ENCODE data around the gene CFAP46.
"Not testable (repeated sequence)": the region's sequence is repeated elsewhere in the genome, so short reads cannot be mapped to it uniquely, and the experiment has no call there.

The CFAP46 gene

DNA sequence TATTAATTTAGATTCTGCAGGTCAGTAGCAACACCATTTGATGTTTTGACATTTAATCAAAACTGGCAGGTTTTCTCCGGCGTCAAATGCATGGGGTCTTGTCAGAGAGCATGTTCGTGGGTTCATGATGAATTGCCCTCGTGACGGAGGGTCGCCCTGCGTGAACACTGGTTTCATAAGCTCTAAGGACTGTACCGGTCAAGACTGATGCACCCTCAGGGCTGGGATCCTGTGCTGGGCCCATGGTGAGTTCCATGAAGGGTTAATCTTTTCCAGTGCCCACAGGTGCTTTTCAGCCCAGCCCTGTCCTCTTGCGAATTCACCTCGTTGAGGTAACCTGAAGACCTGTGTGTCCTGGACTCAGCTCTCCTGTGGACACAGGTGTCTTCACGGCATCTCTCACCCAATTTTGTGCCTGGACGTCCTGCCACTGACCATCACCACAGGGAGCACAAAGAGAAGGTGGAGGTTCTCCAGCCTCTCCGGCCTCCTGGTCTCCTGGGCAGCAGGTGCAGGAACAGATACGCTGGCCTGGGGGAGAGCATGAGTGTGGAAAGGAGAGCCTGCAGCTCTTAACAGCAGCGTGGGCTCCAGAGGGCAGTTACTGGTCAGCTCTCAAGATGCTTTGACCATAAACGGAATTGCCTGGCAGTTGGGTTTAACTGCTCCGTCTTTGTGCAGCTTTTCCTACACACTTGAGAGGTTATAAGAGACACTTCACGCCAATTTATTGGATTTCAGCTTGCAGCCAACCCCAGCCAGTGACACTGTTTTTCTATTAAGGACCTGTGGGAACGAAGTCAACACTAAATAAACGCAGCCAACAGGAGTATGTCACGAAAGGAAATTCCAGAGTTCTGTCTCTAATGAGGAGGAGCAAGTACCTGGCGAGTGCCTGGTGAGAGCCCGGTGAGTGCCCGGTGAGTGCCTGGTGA is 37.4 kb upstream of the CFAP46 start:
- H3K4me3 ChIP-seq (ENCODE audit: low read depth, low read length) = no peak overlapping the region

DNA sequence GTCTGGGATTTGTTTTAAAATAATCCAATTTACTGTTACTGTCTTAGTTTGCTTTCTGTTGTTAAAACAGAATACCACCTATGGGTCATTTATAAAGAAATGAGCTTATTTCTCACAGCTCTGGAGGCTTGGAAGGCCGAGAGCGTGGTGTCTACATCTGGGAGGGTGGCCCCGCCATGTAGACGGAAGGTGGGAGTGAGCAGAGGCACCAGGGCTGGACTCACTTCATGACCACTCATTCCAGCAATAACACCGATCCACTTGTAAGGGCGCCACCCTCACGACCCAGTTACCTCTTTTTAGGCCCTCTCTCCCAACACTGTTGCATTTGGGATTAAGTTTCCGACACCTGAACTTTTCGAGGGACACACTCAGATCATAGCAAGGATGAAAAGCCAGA is 36.2 kb upstream of the CFAP46 start:
- no peak overlapping the region for H3K4me3 ChIP-seq (ENCODE audit: low read depth, low read length)

DNA sequence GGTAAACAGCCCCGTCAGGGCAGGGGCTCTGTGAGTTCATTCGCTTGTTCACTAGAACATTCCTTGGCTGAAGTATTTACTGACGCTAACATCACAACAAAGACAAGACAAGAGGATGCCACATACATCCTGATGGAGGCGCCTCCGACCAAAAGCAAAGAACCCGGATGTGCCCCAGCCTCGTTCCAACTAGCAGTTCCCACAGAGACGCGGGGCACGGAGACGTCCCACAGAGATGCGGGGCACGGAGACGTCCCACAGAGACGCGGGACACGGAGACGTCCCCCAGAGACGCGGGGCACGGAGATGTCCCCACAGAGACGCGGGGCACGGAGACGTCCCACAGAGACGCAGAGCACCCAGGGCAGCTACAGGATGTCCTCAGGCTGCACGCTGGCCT is 35.4 kb upstream of the CFAP46 start:
- no peak overlapping the region for H3K4me3 ChIP-seq (ENCODE audit: low read depth, low read length)

DNA sequence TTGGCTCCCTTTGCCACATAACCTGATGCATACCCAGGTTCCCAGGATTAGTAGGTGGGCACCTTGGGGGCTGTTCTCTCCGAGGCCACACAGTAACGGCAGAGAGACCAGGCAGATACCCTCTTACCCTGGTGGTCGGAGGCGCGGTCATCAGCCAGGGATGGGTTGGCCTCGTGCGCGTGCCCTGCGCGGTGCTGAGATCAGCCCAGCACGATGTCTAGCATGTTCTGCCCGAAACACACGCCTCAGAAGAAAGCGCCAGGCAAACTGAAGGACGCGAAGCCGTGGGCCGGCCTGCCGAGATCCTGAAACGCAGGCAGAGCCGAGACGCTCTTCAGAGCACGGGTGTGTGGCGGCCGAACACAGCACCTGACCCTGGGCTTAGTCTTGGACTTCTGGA is 34.7 kb upstream of the CFAP46 start:
- no peak overlapping the region for H3K4me3 ChIP-seq (ENCODE audit: low read depth, low read length)

DNA sequence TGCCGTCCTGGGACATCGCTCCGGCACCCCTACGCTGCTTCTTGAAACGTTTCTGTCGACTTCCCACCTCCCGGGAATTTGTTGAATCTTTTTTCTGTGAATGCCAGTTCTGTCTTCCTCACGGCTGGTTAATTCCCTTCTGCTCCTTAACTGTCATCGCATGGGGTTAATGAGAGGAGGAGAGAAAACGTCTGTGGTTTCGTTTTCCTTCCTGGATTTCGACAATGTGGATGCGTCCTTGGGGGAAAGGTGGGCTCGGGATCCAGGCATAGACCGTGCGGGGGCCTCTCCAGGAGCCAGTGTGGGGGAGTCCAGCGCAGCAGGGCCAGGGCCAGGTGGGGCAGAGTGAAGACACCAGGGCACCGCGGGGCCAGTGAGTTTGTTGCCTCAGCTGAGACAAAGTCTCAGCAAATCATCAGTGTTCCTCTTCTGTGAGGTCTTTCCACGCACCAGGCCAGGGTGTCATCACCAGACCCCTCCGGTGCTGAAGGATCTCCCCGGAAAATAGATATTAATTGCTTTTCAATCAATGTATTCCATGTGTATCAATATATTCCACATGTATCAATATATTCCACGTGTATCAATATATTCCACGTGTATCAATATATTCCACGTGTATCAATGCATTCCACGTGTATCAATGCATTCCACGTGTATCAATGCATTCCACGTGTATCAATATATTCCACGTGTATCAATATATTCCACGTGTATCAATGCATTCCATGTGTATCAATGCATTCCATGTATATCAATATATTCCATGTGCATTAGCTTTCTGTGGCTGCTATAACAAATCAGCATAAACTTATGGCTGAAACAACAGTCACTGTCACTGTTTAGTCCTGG is 33.7 kb upstream of the CFAP46 start:
- no peak overlapping the region for H3K4me3 ChIP-seq (ENCODE audit: low read depth, low read length)

DNA sequence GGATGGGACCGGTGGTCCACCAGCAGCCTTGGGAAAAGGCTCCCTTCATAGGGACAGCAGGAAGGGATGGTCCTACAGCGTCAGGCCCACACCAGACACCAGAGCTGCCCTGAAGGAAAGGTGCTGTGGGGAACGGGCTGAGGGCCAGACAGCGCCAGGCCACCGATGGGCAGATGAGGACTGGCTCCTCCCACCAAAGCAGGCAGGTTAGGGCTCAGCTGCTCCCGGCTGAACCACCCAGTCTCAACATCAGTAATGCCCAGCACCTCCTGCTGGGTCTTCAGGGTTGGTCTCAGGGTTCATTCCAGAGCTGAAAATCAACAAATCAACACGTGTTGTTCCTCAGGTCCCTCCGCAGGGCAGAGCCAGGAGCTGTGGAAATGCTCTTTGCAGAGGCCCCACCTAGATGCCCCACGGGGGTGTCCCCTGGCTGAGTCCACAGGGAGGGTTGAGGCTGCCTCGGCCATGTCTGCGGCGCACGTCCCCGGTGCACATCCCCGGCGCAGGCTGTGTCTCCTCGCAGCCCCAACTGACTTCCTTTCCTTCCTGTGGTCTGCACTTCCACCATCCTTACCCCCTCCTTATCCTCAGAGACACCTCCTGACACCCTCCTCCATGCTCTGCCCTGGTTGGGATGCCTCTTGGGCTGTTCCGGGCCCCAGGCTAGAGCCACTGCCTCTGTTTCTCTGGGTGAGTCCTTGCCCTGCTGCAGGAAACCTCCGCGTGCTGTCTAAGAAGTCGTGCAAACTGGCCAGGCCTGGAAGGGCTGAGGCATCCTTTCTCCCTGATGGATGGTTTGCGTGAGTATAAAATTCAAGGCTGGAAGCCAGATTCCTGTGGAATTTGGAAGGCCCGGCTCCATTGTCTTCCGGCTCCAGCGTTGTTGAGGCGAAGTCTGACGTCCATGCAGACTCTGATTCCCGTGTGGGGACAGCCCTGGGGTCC is 32.8 kb upstream of the CFAP46 start:
- no peak overlapping the region for H3K4me3 ChIP-seq (ENCODE audit: low read depth, low read length)

DNA sequence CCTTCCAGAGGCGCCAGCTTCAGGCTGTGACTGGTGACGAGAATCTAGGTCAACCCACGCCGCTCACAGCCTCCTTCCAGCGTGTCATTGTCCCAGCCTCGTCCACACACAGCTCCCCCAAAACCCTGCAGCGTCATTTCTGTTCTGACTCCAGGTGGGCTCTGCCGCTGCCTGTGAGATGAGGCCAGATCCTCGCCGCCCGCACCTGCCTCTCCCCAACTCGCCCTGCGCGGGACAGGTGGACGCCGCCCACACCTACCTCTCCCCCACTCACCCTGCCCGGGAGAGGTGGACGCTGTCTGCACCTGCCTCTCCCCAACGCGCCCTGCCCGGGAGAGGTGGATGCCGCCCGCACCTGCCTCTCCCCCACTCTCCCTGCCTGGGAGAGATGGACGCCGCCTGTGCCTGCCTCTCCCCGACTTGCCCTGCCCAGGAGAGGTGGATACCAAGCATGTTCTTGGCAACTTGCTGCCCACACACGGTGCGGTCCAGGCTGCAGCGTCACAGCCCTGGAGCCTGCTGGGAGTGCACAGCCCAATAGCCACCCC is 32.0 kb upstream of the CFAP46 start:
- H3K4me3 ChIP-seq (ENCODE audit: low read depth, low read length) = no peak overlapping the region

DNA sequence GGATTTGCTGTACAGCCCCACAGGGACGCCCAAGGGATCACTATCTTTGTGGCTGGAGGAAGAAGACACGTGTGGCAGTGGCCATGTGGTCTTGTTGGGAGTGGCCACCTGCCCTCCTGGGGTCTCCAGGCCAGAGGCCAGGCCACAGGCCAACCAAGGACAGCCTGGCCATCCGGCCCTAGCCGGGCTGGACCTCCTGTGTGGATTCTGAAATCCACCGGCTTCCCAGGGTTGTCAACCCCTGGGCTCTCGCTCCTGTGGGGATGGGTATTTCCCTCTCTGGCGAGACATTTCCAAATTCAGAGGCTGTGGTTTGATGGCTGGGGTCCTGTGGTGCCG is 31.5 kb upstream of the CFAP46 start:
- no peak overlapping the region for H3K4me3 ChIP-seq (ENCODE audit: low read depth, low read length)

DNA sequence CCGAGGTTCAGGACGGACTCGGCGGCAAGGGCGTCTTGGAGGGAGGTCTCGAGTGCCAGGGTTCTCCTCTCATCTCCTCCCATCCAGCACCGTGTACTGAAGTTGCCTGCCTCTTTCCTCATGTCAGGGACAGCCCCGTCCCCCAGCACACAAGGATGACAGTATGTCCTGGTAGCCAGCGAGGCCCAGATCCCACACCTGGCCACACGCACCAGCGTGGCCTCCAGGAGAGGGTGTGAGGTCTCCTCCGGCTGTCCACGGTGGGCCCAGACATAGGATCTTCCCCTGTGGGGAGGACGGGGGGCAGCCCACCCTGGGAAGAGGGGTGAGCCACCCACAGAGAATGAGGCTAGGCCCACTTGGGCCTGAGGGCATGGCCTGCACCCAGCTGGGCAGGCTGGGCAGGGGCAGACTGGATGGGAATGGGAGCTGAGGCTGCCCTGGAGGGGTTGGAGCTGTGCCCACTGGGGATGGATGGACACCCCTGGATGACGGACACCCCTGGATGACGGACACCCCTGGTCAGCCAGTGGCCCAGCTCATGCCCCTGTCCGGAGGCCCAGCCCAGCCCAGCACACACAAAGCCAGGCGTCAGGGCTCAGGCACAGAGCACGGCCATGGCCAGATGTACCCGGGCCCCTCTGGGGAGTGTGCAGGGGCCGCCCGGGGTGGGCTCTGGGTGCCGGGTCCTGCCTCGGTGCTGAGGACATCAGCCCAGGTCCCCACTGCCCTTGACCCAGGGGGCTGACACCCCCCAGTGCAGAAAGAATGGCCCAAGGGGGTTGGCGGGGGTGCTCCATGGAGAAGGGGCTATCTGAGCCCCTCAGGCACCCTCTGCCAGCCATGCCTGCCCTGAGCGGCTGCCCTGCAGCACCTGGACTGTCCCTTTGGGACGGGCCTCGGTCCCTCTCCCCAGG is 30.9 kb upstream of the CFAP46 start:
- no peak overlapping the region for H3K4me3 ChIP-seq (ENCODE audit: low read depth, low read length)

DNA sequence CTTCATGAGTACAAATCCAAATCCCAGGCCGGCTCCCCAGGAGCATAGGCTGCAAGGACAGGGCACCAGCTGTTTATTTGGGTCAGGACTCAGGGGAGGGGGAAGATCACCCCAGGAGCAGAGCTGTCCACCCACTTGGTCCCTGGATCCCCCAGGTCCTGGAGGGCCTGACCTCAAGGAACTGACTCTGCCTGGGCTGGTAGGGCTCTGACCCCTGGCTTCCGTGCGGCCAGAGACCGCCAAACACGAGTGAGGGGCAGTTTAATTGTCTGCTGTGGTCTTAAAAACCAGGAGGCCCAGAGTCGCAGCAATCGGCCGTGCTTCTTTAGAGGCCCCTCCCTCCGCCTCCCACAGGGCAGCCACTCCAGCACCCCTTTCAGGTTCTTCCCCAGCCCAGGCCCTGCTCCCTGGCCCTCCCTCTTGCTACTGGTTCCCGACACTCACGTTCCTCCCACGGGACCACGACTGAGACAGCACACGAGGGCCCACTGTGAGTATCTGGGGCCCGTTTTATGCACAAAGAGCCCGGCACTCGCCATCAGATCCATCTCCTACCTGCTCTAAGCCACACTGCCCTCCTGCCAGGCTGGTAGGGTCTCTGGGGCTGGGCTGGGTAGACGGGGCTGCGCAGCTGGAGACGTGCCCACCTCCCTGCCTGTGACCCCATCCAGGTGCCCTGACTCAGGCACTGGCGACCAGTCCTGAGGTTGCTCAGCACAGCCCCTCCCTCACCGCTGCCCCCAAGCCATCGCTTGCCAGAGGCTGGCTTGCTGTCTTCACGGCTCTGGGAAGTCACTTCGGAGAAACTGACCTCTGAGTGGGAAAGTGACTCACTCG is 30.0 kb upstream of the CFAP46 start:
- no peak overlapping the region for H3K4me3 ChIP-seq (ENCODE audit: low read depth, low read length)

DNA sequence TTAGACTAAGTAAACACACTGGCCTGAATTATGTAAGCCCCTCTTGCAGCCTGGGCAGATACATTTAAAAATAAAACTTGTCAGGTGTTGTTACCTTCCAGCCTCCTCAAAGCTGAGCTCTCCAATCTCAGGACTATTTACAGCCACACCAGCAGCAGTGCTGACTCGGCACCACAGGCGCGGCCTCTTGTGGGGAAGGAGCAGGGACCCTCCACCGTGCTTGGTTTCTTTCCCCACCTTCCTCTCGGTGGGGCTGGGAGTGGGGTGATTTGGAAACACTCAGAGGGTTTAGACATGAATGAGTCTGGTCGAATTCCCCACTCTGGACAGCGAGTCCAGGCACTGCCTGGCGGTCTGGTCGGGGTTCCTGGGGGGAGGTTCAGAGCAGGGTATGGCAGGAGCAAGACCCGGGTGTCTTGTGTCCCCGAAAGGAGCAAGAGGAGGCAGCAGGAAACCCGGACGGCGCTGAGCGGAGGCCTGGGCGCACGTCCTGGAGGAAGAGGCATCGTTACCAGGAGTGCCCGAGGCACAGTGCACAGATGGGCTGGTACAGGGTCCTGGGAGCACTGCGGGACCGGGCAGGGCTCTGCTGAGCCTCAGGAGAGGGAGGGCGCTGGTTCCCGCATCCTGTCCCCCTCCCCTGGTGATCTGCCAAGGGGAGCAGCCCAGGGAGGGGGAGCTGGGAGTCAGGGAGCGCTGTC is 29.2 kb upstream of the CFAP46 start:
- no peak overlapping the region for H3K4me3 ChIP-seq (ENCODE audit: low read depth, low read length)

DNA sequence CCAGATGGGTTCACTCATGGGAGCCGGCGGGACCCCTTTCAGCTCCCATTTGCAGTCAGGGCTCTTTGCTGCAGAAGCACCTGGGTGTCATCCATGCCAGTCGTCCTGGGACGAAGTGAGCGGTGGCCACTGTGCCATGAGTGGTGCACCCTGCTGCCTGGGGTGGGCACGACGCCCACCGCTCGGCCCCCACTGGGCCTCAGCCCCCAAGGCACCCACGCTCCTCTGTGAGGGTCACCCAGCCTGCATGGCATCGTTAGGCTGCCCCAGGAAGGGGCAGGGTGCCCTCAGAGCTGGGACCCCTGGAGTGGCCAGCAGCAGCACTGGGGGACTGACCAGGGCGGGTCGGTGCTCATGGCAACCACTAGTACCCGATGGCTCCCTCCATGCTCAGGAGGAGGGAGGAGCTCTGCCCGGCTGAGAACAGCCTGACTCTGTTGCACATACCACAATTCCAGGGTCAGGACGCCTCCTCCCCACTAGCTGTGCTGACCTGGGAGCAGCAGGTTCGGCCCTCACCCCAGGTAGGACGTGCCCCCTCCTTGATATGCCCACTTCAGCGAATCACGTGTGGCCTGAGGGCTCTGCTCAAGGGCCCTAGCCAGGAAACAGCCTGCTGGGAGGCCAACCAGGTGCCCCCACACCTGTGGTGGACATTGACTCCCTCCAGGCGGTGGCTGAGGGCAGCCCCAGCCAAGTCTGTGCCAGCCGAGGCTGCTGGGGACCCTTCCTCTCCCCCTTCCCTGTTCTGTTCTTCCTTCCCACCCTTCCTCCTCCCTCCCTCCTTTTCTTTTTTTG is 28.5 kb upstream of the CFAP46 start:
- no peak overlapping the region for H3K4me3 ChIP-seq (ENCODE audit: low read depth, low read length)

DNA sequence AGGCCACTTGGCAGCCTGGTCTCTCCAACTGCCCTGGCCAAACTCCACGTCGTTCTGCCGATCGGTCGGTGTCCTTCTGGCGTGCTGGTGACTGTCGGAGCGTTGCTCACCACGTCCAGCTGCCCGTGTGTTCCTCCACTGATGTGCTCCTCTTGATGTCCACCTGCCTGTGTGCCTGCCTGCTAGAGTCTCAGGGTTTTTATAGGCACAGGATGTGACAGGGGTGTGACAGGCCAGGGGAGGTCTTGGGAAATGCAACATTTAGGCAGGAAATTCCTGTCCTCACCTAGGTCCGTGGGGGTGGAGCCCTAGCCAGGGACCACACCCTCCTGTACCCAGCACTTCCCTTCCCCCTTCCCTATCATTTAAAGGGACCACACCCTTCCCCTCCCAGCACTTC is 25.2 kb upstream of the CFAP46 start:
- no peak overlapping the region for H3K4me3 ChIP-seq (ENCODE audit: low read depth, low read length)

DNA sequence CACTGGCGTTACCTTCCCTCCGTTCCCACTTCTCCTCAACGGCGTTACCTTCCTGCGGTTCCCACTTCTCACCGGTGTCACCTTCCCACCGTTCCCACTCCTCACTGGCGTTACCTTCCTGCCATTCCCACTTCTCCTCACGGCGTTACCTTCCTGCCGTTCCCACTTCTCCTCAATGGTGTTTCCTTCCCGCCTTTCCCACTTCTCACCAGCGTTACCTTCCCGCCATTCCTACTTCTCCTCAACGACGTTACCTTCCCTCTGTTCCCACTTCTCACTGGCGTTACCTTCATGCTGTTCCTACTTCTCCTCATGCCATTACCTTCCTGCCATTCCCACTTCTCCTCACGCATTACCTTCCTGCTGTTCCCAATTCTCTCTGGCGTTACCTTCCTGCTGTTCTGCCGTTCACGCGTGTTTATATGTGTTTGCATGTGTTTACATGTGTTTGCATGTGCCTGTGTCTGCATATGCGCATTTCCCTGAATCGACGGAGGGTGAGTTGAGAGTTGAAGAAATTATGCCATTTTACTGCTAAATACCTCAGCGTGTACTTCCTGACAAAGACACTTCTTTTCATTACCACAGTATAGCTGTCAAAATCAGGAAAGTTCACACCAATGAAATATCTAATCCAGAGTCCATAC is 23.2 kb upstream of the CFAP46 start:
- H3K4me3 ChIP-seq (ENCODE audit: low read depth, low read length) = no peak overlapping the region

DNA sequence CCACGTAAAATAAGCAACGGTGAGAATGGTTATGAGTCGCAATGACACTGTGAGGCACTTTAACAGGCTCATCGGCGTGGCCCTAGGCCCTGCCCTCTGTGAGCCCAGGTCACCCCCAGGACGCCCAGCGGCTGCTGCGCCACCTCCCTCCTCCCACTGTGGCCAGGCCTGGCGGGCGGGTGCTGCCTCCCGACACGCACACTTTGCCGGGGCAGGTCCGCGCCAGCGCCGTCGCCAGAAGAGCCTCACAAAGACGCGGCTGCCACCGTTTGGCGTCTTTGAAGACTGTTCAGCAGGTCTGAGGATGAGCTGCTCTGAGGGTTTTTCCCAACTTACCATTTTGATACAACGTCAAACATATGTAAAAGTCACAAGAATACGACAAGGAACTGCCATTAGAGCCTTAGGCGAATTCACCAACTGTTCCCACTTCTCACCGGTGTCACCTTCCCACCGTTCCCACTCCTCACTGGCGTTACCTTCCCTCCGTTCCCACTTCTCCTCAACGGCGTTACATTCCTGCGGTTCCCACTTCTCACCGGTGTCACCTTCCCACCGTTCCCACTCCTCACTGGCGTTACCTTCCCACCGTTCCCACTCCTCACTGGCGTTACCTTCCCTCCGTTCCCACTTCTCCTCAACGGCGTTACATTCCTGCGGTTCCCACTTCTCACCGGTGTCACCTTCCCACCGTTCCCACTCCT is 22.5 kb upstream of the CFAP46 start:
- H3K4me3 ChIP-seq (ENCODE audit: low read depth, low read length) = not testable (repeated sequence)

DNA sequence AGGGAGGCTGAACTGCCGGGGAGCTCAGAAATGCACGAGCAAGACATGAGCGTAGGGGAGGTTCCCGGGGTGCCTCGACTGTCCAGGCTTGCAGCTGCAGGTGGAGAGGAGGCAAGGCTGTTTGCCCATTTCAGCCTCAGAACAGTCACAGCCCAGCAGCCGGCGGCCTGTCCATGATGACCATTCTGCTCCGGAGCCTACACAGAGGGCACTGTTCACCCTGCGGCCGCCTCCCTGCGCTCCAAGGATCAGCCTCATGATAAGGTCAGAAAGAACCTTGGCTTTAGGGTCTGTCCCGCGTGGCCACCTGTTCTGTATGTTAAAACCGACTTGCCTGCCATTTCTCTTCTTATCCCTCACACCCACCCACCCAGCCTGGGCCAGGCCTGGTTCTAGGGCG is 21.9 kb upstream of the CFAP46 start:
- H3K4me3 ChIP-seq (ENCODE audit: low read depth, low read length) = no peak overlapping the region
